ENCODE results near the gene PRR3.

Gene PRR3

DNA sequence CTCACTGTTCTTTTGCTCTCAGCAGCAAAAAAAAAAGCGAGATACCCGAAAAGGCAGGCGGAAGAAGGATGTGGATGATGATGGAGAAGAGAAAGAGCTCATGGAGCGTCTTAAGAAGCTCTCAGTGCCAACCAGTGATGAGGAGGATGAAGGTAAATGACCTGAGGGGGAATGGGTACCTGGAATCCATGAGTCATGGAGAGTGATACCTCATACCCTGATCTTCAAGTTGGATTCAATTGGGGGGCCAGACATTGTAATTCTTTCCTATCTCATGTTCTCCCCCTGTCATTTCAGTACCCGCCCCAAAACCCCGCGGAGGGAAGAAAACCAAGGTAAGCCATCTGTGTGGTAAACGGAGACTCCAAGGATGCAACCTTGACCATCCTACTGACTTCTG lies 21.0 kb downstream of the PRR3 start:
- no peak for DNase-seq (ENCODE audit: low read depth)
- TF ChIP-seq, protein P1, sequence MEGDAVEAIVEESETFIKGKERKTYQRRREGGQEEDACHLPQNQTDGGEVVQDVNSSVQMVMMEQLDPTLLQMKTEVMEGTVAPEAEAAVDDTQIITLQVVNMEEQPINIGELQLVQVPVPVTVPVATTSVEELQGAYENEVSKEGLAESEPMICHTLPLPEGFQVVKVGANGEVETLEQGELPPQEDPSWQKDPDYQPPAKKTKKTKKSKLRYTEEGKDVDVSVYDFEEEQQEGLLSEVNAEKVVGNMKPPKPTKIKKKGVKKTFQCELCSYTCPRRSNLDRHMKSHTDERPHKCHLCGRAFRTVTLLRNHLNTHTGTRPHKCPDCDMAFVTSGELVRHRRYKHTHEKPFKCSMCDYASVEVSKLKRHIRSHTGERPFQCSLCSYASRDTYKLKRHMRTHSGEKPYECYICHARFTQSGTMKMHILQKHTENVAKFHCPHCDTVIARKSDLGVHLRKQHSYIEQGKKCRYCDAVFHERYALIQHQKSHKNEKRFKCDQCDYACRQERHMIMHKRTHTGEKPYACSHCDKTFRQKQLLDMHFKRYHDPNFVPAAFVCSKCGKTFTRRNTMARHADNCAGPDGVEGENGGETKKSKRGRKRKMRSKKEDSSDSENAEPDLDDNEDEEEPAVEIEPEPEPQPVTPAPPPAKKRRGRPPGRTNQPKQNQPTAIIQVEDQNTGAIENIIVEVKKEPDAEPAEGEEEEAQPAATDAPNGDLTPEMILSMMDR (IDR thresholded peaks at IDR 0.05; ENCODE audit: insufficient read depth, low read depth, low read length, missing control alignments), result no peak
- no peak overlapping the region for H3K4me3 ChIP-seq (ENCODE audit: low read depth, low read length)

DNA sequence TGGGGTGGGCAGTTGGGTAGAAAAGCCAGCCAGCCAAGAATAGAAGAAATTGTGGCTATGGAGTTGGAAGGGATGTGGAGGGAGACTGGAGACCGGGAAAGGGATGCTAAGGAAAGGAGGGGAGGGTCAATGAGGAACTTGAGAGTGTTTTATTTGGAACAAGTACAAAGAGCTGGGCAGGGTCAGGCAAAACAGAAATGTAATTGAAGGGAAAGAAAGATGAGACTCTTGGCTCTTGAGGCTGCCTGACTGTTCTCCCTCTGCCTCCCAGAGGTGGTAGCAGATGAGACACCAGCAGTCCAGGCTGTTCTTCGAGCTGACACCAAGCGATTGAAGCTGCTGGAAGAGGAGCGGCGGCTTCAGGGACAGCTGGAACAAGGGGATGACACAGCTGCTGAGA lies 26.8 kb downstream of the PRR3 start:
- no peak for DNase-seq (ENCODE audit: low read depth)
- TF ChIP-seq, protein P1 (IDR thresholded peaks at IDR 0.05; ENCODE audit: insufficient read depth, low read depth, low read length, missing control alignments), result no peak
- H3K4me3 ChIP-seq (ENCODE audit: low read depth, low read length), result no peak overlapping the region

DNA sequence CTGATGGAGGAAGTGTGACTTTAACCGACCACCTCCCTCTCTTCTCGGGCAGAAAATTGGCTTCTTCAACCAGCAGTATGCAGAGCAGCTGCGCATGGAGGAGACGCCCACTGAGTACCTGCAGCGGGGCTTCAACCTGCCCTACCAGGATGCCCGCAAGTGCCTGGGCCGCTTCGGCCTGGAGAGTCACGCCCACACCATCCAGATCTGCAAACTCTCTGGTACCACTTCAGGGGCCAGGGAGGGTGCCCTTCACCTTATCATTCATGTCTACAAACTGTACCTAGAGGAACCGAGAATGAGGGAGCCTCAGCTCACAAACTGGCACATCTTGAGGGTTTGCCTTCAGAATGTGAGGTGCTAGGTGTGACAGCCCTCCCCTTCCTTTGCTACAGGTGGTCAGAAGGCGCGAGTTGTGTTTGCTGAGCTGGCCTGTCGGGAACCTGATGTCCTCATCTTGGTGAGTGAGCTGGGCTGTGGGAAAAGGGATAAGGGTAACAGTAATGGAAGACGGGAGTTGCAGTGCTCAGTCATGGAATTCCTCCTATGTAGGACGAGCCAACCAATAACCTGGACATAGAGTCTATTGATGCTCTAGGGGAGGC lies 32.8 kb downstream of the PRR3 start:
- no peak for DNase-seq (ENCODE audit: low read depth)
- H3K4me3 ChIP-seq (ENCODE audit: low read depth, low read length), result no peak overlapping the region
- TF ChIP-seq, protein P1 (IDR thresholded peaks at IDR 0.05; ENCODE audit: insufficient read depth, low read depth, low read length, missing control alignments), result no peak

DNA sequence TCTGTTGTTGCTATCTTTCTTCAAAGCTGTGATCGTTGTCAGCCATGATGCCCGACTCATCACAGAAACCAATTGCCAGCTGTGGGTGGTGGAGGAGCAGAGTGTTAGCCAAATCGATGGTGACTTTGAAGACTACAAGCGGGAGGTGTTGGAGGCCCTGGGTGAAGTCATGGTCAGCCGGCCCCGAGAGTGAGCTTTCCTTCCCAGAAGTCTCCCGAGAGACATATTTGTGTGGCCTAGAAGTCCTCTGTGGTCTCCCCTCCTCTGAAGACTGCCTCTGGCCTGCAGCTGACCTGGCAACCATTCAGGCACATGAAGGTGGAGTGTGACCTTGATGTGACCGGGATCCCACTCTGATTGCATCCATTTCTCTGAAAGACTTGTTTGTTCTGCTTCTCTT lies 33.4 kb downstream of the PRR3 start:
- TF ChIP-seq, protein P1 (IDR thresholded peaks at IDR 0.05; ENCODE audit: insufficient read depth, low read depth, low read length, missing control alignments), result no peak
- H3K4me3 ChIP-seq (ENCODE audit: low read depth, low read length), result no peak overlapping the region
- no peak for DNase-seq (ENCODE audit: low read depth)

DNA sequence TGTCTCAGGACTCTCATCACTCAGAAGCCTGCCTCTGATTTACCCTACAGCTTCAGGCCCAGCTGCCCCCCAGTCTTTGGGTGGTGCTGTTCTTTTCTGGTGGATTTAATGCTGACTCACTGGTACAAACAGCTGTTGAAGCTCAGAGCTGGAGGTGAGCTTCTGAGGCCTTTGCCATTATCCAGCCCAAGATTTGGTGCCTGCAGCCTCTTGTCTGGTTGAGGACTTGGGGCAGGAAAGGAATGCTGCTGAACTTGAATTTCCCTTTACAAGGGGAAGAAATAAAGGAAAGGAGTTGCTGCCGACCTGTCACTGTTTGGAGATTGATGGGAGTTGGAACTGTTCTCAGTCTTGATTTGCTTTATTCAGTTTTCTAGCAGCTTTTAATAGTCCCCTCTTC lies 33.9 kb downstream of the PRR3 start:
- TF ChIP-seq, protein P1 (IDR thresholded peaks at IDR 0.05; ENCODE audit: insufficient read depth, low read depth, low read length, missing control alignments), result no peak
- no peak for DNase-seq (ENCODE audit: low read depth)
- no peak overlapping the region for H3K4me3 ChIP-seq (ENCODE audit: low read depth, low read length)

GRCh38 chr6:30592287-30592686 lies 35.2 kb downstream of the PRR3 start:
- no peak for DNase-seq (ENCODE audit: low read depth)
- no peak overlapping the region for H3K4me3 ChIP-seq (ENCODE audit: low read depth, low read length)
- TF ChIP-seq, protein P1 (IDR thresholded peaks at IDR 0.05; ENCODE audit: insufficient read depth, low read depth, low read length, missing control alignments), result no peak
